Smooth muscle cell (in vitro differentiated cells): Measurements from ENCODE around the gene PCDHGA1. TPM values are rescaled to one million over a fixed set of nuclear protein-coding genes. Genes with fewer than 3 reads are reported as not detected.

Source experiments
- DNase-seq: peaks from one replicate; lab custom pipeline; 2025; ENCODE audit not compliant: unreplicated experiment; lab: John Stamatoyannopoulos, UW
- H2AFZ ChIP-seq: fragments of 200-600 bp; sonication (generic); 2 replicates; pipeline ENCODE4 v1.6.0; 2016; ENCODE audit warnings: antibody characterized with exemption, low read depth, mild to moderate bottlenecking
- H3F3A ChIP-seq: fragments of 200-600 bp; sonication (generic); 2 replicates; pipeline ENCODE4 v1.6.0; 2017; ENCODE audit warnings: antibody characterized with exemption, low read depth
- H3K27ac ChIP-seq: fragments of 200-600 bp; sonication (generic); 2 replicates; pipeline ENCODE4 v1.5.1; 2016; ENCODE audit warnings: low read depth, mild to moderate bottlenecking
- H3K27me3 ChIP-seq: fragments of 200-600 bp; sonication (generic); 2 replicates; pipeline ENCODE4 v1.6.1; 2016; ENCODE audit warnings: low read depth, mild to moderate bottlenecking
- H3K36me3 ChIP-seq: fragments of 200-600 bp; sonication (generic); 2 replicates; pipeline ENCODE4 v1.5.1; 2016; ENCODE audit warnings: low read depth
- H3K4me1 ChIP-seq: fragments of 200-600 bp; sonication (generic); 2 replicates; pipeline ENCODE4 v1.5.1; 2016; ENCODE audit warnings: low read depth
- H3K4me2 ChIP-seq: fragments of 200-600 bp; sonication (generic); 2 replicates; pipeline ENCODE4 v1.6.0; 2016; ENCODE audit warnings: mild to moderate bottlenecking
- H3K4me3 ChIP-seq: fragments of 200-600 bp; sonication (generic); 2 replicates; pipeline ENCODE4 v1.5.1; 2016; ENCODE audit warnings: mild to moderate bottlenecking
- H3K79me2 ChIP-seq: fragments of 200-600 bp; sonication (generic); 2 replicates; pipeline ENCODE4 v1.6.0; 2016; ENCODE audit warnings: low read depth, mild to moderate bottlenecking
- H3K9ac ChIP-seq: fragments of 200-600 bp; sonication (generic); 2 replicates; pipeline ENCODE4 v1.6.0; 2016; ENCODE audit warnings: low read depth
- H3K9me3 ChIP-seq: fragments of 200-600 bp; sonication (generic); replicated peaks from 2 replicates; pipeline ENCODE4 v1.5.1; 2016; ENCODE audit warnings: low read depth
- H4K20me1 ChIP-seq: fragments of 200-600 bp; sonication (generic); 2 replicates; pipeline ENCODE4 v1.6.0; 2016; ENCODE audit warnings: low read depth
- WGBS: methylation state at CpG from one replicate; pipeline ENCODE4 v1.1.7; 2016; ENCODE audit warnings: low lambda C conversion rate; 5-methylcytosine and 5-hydroxymethylcytosine counted together
- polyA plus RNA-seq: library from polyadenylated mRNA; unstranded; fragments of >200 nt; fragmentation: Nextera tagmentation; extraction: Ambion mirVana; gene quantifications from 2 replicates; pipeline ENCODE4 v1.2.1, GENCODE V29; 2016
- total RNA-seq: library from RNA; depleted of rRNA; stranded (reverse); fragments of >200 nt; gene quantifications from 2 replicates; pipeline ENCODE4 v1.2.3, GENCODE V29; 2014
- TF ChIP-seq, protein P1 (sequence below): fragments of 200-600 bp; sonication (generic); IDR thresholded peaks from 2 replicates; pipeline ENCODE4 v1.5.1; 2017; ENCODE audit warnings: borderline replicate concordance, mild to moderate bottlenecking, antibody characterized with exemption; ENCODE audit not compliant: insufficient read depth, poor library complexity, severe bottlenecking

PCDHGA1 gene
- total and polyA plus RNA-seq, 2 experiments from 2014 or later, result 0.05 to 0.63 TPM

GRCh38 chr5:141504216-141504615 lies 173.9 kb downstream of the PCDHGA1 start:
- peaks cover 21% of the 10 kb centered on the region for H3K79me2 ChIP-seq
- WGBS, result 100% methylated on average over 4 of the region's 4 CpGs
- no peaks in the 10 kb centered on the region for H3K27me3 ChIP-seq
- no peak for DNase-seq
- no peak overlapping the region for H3K27ac ChIP-seq
- TF ChIP-seq, protein P1, sequence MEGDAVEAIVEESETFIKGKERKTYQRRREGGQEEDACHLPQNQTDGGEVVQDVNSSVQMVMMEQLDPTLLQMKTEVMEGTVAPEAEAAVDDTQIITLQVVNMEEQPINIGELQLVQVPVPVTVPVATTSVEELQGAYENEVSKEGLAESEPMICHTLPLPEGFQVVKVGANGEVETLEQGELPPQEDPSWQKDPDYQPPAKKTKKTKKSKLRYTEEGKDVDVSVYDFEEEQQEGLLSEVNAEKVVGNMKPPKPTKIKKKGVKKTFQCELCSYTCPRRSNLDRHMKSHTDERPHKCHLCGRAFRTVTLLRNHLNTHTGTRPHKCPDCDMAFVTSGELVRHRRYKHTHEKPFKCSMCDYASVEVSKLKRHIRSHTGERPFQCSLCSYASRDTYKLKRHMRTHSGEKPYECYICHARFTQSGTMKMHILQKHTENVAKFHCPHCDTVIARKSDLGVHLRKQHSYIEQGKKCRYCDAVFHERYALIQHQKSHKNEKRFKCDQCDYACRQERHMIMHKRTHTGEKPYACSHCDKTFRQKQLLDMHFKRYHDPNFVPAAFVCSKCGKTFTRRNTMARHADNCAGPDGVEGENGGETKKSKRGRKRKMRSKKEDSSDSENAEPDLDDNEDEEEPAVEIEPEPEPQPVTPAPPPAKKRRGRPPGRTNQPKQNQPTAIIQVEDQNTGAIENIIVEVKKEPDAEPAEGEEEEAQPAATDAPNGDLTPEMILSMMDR, result no peak
- no peak overlapping the region for H3K4me2 ChIP-seq
- no peak overlapping the region for H3K9ac ChIP-seq
- H3K4me1 ChIP-seq, result peaks cover 22% of the 10 kb centered on the region
- no peaks in the 10 kb centered on the region for H3K9me3 ChIP-seq
- H3K4me3 ChIP-seq, result no peak overlapping the region
- H3K36me3 ChIP-seq, result peaks cover 3% of the 10 kb centered on the region
- H2AFZ ChIP-seq, result no peak overlapping the region
- peaks cover 32% of the 10 kb centered on the region for H3F3A ChIP-seq
- no peaks in the 10 kb centered on the region for H4K20me1 ChIP-seq

DNA sequence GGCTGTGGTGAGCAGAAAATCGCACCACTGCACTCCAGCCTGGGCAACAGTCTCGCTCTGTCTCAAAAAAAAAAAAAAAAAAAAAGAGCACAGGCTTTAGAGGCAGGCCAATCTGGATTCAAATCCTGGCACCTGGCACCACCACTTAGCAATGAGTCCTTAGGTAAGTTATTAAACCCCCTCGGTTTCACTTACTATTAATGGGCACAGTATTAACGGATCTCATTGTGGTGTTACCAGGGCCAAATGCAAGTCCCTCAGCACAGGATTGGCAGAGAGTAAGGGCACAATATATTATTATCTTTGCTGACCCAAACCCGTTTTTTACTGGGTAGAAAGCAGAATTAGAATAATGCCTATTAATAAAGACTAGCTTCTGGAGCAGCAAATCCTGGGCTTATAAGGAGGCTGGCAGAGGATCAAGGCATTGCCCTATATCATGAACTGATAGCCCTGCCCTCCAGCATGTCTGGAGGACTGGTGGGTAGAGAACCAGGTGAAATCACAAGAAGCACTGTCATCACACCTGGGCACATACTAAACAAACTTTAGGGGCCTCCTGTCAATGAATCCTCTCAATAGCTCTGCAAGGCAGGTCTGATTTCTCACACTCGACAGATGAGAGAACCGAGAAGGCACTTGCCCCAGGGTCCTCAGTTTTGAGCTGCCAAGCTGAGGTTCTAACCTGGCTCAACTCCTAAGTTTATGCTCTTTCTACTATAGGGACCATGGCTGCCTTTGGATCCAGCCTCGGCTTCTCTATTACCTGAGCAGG lies 176.3 kb downstream of the PCDHGA1 start:
- no peaks in the 10 kb centered on the region for H3K9me3 ChIP-seq
- H4K20me1 ChIP-seq, result no peaks in the 10 kb centered on the region
- H3K27ac ChIP-seq, result peak overlapping the region; percentile 90
- TF ChIP-seq, protein P1, result no peak
- peaks cover 28% of the 10 kb centered on the region for H3K4me1 ChIP-seq
- peak overlapping the region; percentile 82 for H3K4me2 ChIP-seq
- peaks cover 14% of the 10 kb centered on the region for H3K79me2 ChIP-seq
- no peak for DNase-seq
- WGBS, result 92% methylated on average over 8 of the region's 8 CpGs
- peaks cover 46% of the 10 kb centered on the region for H3F3A ChIP-seq
- no peaks in the 10 kb centered on the region for H3K27me3 ChIP-seq
- no peak overlapping the region for H3K9ac ChIP-seq
- H3K4me3 ChIP-seq, result no peak overlapping the region
- H2AFZ ChIP-seq, result no peak overlapping the region
- H3K36me3 ChIP-seq, result peaks cover 3% of the 10 kb centered on the region

GRCh38 chr5:141507387-141508091 lies 177.2 kb downstream of the PCDHGA1 start:
- no peak for DNase-seq
- H3K9ac ChIP-seq, result no peak overlapping the region

More at GRCh38 chr5:141507387-141508091, 177.2 kb downstream of the PCDHGA1 start:
- Histone ChIP-seq H3K27me3 (no peaks in the 10 kb centered on the region), H4K20me1 (no peaks in the 10 kb centered on the region), H3K4me3 (no peak overlapping the region), H3K36me3 (peaks cover 3% of the 10 kb centered on the region), H3K4me1 (peaks cover 28% of the 10 kb centered on the region), H3K79me2 (peaks cover 7% of the 10 kb centered on the region), H3K9me3 (no peaks in the 10 kb centered on the region), H3K4me2 (peak overlapping the region; percentile 82), H3F3A (peaks cover 46% of the 10 kb centered on the region), H3K27ac (peak overlapping the region; percentile 90), H2AFZ (no peak overlapping the region)
- 14% methylated on average over 11 of the region's 11 CpGs for WGBS
- TF ChIP-seq, protein P1, result no peak
